ENCODE results near the gene VWA7. TPM values are rescaled to one million over a fixed set of nuclear protein-coding genes. Genes with fewer than 3 reads are reported as not detected.
"Not testable (repeated sequence)": the region's sequence is repeated elsewhere in the genome, so short reads cannot be mapped to it uniquely, and the experiment has no call there.

Gene VWA7, protein sequence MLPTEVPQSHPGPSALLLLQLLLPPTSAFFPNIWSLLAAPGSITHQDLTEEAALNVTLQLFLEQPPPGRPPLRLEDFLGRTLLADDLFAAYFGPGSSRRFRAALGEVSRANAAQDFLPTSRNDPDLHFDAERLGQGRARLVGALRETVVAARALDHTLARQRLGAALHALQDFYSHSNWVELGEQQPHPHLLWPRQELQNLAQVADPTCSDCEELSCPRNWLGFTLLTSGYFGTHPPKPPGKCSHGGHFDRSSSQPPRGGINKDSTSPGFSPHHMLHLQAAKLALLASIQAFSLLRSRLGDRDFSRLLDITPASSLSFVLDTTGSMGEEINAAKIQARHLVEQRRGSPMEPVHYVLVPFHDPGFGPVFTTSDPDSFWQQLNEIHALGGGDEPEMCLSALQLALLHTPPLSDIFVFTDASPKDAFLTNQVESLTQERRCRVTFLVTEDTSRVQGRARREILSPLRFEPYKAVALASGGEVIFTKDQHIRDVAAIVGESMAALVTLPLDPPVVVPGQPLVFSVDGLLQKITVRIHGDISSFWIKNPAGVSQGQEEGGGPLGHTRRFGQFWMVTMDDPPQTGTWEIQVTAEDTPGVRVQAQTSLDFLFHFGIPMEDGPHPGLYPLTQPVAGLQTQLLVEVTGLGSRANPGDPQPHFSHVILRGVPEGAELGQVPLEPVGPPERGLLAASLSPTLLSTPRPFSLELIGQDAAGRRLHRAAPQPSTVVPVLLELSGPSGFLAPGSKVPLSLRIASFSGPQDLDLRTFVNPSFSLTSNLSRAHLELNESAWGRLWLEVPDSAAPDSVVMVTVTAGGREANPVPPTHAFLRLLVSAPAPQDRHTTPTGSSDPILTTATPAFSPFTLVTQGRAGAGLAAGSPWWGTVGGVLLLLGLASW
- total RNA-seq, result 1 to 10 TPM; 1.8 to 2.9 TPM
- 1 to 10 TPM; 4.0 to 4.3 TPM for polyA plus RNA-seq (ENCODE audit: insufficient read length in 2 of 2)
- long read RNA-seq, donor 1, result 0 reads
- long read RNA-seq, donor 2, result 0 reads
- long read RNA-seq, donor 3, result 0 reads
- long read RNA-seq, donor 4, result 0 reads

DNA sequence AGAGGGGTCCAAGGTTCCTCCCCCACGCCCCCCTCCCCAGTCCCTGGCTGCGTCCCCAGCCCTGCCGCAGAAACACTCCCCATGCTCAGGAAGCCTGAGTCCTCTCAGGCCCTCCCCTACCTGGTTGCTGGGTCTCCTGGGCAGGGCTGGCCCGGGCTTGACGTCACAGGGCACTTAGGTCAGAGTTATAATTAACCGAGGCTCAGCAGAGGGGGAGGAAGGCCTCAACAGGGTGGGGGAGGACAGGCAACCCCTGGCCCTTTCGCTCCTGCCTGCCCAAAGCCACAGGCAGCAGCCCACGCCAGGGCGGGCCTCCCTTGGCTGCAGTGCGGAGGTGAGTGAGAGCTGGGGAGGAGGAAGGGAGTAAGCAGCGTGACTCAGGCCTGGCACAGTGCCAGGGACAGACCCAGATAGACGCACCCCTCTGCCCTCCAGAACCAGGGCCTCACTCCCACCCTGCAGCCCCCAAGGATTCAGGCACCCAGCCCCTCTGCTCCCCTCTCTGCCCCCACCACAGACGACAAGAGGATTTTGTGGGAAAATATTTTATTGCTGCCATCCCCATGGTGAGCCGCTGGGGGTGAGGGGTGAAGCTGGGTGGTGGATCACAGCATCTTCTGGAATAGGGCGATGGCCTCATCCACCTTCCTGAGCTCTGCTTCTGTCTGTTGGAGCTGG, at the start of gene VWA7:
Gene VWA7, minus strand, starts transcription at position 340 of the 678 bp plus-strand sequence. CDS start 549 bp downstream, outside the sequence.
- WGBS (ENCODE audit: insufficient coverage), result 55% methylated on average over 8 of the region's 15 CpGs
- Histone ChIP-seq H3K4me3 (ENCODE audit: low read depth, low read length) (no peak within 1 kb of the TSS), H3K27ac (ENCODE audit: low read depth, low read length) (no peak within 1 kb of the TSS), H3K9me3 (ENCODE audit: control insufficient read depth, insufficient read depth, low read length) (no peaks in the 10 kb centered on the region), H3K36me3 (ENCODE audit: control insufficient read depth, insufficient read depth, low read length) (peaks cover 65% of the 10 kb centered on the region), H3K27me3 (ENCODE audit: control insufficient read depth, insufficient read depth, low read length) (no peaks in the 10 kb centered on the region), H3K4me1 (ENCODE audit: control insufficient read depth, insufficient read depth, low read length) (peaks cover 17% of the 10 kb centered on the region)
- DNase-seq (ENCODE audit: low read depth in 4 of 6, low spot score in 6 of 6), result peak in 2 of 6 donors; percentile 8 to 35

DNA sequence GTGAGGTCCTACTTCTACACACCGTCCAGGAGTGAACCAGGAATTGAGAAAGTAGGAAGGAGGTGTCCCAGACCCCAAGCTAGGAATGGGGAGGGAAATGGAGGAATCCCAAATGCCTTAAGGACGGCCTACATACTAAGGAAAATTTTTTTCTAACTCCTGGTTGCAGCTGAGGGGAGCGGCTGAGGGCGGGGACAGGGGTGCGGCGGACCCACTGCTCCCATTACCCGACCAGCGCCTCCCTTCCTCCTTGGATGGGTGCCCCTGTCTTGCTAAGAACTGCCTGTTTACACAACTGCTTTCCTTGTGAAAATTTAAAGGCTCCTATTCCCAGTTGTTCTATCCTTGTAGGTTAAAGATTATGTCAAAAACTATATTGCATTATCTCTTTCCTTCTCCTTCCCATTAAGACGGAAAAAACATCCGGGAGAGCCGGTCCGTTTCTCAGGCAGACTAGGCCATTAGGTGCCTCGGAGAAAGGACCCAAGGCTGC, 49.7 kb upstream of the VWA7 start:
- 0% methylated on average over 8 of the region's 13 CpGs for whole genome bisulfite sequencing (ENCODE audit: insufficient coverage)
- Histone ChIP-seq H3K4me3 (ENCODE audit: low read depth, low read length) (peak overlapping the region; percentile 87), H3K27ac (ENCODE audit: low read depth, low read length) (peak overlapping the region; percentile 99), H3K36me3 (ENCODE audit: control insufficient read depth, insufficient read depth, low read length) (no peaks in the 10 kb centered on the region), H3K4me1 (ENCODE audit: control insufficient read depth, insufficient read depth, low read length) (peaks cover 25% of the 10 kb centered on the region), H3K9me3 (ENCODE audit: control insufficient read depth, insufficient read depth, low read length) (no peaks in the 10 kb centered on the region), H3K27me3 (ENCODE audit: control insufficient read depth, insufficient read depth, low read length) (no peaks in the 10 kb centered on the region)
- DNase-seq (ENCODE audit: low read depth in 4 of 6, low spot score in 6 of 6), result no peak

DNA sequence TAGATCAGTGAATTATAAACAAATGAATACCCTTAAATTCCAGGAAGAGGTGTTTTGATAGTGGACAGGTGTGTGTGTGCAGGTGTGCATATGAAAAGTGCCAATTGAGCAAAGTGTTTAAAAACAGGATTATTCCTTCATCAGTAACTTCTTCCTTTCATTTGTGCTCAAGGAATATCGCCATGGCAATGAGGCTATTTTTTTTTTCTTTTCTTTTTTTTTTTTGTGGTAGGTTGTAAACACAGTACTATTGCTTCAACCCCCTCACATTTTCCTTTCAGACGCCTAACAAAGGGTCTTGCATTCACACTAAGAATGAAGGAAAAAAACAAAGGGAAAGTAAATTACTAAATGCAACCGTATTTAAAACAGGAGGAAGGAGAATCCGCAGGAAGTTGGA, 48.4 kb upstream of the VWA7 start:
- no peaks in the 10 kb centered on the region for H3K36me3 ChIP-seq (ENCODE audit: control insufficient read depth, insufficient read depth, low read length)
- H3K4me3 ChIP-seq (ENCODE audit: low read depth, low read length), result no peak overlapping the region
- H3K9me3 ChIP-seq (ENCODE audit: control insufficient read depth, insufficient read depth, low read length), result no peaks in the 10 kb centered on the region
- H3K27me3 ChIP-seq (ENCODE audit: control insufficient read depth, insufficient read depth, low read length), result no peaks in the 10 kb centered on the region
- H3K4me1 ChIP-seq (ENCODE audit: control insufficient read depth, insufficient read depth, low read length), result peaks cover 29% of the 10 kb centered on the region
- WGBS (ENCODE audit: insufficient coverage), result no CpG with 5 or more reads among the region's 4 CpGs
- H3K27ac ChIP-seq (ENCODE audit: low read depth, low read length), result peak overlapping the region; percentile 99
- no peak for DNase-seq (ENCODE audit: low read depth in 4 of 6, low spot score in 6 of 6)

DNA sequence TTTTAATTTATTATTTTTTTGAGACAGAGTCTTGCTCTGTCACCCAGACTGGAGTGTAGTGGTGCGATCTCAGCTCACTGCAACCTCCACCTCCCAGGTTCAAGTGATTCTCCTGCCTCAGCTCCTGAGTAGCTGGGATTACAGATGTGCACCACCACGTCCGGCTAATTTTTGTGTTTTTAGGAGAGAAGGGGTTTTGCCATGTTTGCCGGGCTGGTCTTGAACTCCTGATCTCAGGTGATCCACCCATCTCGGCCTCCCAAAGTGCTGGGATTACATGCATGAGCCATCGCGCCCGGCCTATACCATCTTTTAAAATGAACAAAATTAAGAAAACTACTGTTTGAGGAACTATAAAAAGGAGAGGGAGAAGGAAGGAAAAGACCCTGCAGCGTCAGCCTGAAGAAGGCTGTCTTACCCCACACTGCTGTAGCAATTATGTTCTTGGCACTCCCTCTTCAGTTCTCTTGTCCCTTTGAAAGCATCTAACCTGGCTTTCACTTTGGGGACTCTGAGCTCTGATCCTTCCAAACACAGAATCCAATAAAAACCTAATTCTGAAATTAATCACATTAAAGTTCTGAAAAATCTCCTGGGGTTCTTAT, 46.6 kb upstream of the VWA7 start:
- H3K4me3 ChIP-seq (ENCODE audit: low read depth, low read length), result not testable (repeated sequence)
- H3K27ac ChIP-seq (ENCODE audit: low read depth, low read length), result peak overlapping the region; percentile 99

DNA sequence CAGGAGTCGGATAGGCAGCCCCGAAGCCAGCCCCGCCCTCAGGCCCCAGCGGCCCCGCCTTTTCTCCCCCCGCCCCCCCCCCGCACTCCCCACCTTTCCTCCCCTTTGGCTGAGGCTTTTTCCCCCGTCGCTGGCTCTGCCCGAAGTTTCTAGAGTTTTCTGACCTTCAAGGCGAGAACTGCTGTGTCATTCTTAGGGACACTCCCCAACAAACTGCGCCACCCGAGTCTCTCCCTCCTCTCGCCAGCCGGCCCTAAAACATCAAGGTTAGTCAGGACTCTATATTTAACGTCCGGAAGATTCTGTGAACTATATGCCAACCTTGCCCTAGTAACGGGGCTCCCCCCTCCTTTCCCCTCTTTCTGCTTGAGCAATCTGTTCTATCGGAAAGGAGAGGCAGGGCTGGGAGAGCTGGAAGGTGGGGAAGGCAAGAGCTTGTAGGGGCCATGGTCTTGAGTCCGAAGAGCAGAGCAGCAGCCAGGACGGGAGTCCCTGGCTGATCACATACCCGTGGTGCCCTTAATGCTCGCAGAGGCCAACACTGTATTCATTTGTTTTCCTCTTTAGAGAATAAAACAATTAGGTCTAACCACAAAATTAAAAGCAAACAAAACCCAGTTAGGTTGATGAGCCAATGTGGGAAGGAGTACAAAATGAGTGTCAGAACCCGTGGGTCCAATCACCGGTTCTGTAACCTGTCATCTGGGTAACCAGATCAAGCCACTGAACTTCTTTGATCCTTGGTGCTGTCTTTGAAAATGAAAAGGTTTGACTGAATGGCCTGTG, 45.1 kb upstream of the VWA7 start:
- WGBS (ENCODE audit: insufficient coverage), result 10% methylated on average over 8 of the region's 25 CpGs
- peak in 2 of 6 donors; percentile 56 to 85 for DNase-seq (ENCODE audit: low read depth in 4 of 6, low spot score in 6 of 6)
- peaks cover 47% of the 10 kb centered on the region for H3K4me1 ChIP-seq (ENCODE audit: control insufficient read depth, insufficient read depth, low read length)

More for the DNA sequence above, 46.6 kb upstream of the VWA7 start:
- not testable (repeated sequence) for H3K9me3 ChIP-seq (ENCODE audit: control insufficient read depth, insufficient read depth, low read length); H3K36me3 ChIP-seq (ENCODE audit: control insufficient read depth, insufficient read depth, low read length); H3K27me3 ChIP-seq (ENCODE audit: control insufficient read depth, insufficient read depth, low read length); DNase-seq (ENCODE audit: low read depth in 4 of 6, low spot score in 6 of 6)
- 100% methylated on average over 1 of the region's 9 CpGs for WGBS (ENCODE audit: insufficient coverage)
- peaks cover 34% of the 10 kb centered on the region for H3K4me1 ChIP-seq (ENCODE audit: control insufficient read depth, insufficient read depth, low read length)

DNA sequence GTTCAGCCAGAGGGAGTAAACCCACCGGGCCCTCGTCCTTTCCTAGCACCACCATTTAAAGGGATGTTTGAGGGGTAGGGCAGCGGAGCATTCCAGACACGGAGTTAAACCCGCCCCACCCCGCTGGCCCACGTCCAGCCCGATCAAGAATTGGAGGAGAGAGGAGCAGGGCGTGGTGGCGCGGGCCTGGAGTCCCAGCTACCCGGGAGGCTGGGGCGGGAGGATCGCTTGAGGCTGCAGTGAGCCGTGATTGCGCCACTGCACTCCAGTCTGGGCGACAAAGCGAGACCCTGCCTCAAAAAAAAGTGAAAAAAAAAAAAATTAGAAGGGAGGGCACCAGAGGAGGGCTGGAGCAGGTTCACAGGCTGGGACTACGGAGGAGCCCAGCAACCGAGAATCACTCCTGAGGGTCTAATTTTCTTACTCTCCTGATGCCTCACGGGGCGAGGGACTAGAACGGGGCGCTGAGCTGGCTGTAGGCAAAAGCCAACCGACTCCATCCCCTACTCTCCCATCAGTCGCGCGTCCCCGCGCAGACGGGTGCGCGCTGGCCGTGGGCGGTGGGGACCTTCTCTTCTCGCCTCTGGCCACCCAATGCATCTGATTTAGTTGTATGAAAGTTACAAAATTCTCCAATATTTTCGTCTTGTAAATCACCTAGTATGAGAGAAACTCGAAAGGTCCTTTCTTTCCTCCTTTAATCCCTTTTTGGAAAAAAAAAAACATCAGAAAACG, 44.3 kb upstream of the VWA7 start:
- 7% methylated on average over 18 of the region's 39 CpGs for WGBS (ENCODE audit: insufficient coverage)
- Histone ChIP-seq H3K9me3 (ENCODE audit: control insufficient read depth, insufficient read depth, low read length) (no peaks in the 10 kb centered on the region), H3K4me3 (ENCODE audit: low read depth, low read length) (peak overlapping the region; percentile 75), H3K4me1 (ENCODE audit: control insufficient read depth, insufficient read depth, low read length) (peaks cover 41% of the 10 kb centered on the region), H3K27me3 (ENCODE audit: control insufficient read depth, insufficient read depth, low read length) (no peaks in the 10 kb centered on the region), H3K36me3 (ENCODE audit: control insufficient read depth, insufficient read depth, low read length) (no peaks in the 10 kb centered on the region), H3K27ac (ENCODE audit: low read depth, low read length) (peak overlapping the region; percentile 99)
- DNase-seq (ENCODE audit: low read depth in 4 of 6, low spot score in 6 of 6), result peak in 2 of 6 donors; percentile 70 to 82

More for the DNA sequence above, 45.1 kb upstream of the VWA7 start:
- Histone ChIP-seq H3K27ac (ENCODE audit: low read depth, low read length) (peak overlapping the region; percentile 99), H3K36me3 (ENCODE audit: control insufficient read depth, insufficient read depth, low read length) (no peaks in the 10 kb centered on the region), H3K9me3 (ENCODE audit: control insufficient read depth, insufficient read depth, low read length) (no peaks in the 10 kb centered on the region), H3K4me3 (ENCODE audit: low read depth, low read length) (peak overlapping the region; percentile 75), H3K27me3 (ENCODE audit: control insufficient read depth, insufficient read depth, low read length) (no peaks in the 10 kb centered on the region)

DNA sequence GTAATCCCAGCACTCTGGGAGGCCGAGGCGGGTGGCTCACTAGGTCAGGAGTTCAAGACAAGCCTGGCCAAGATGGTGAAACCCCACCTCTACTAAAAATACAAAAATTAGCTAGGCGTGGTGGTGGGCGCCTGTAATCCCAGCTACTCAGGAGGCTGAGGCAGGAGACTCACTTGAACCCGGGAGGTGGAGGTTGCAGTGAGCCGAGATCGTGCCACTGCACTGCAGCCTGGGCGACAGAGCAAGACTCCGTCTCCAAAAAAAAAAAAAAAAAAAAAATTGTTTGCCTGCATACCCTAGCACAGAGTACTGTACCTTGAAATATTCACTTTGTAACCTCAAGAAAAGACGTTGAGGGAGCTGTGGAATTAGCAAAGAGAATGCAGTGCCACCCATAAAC, 43.3 kb upstream of the VWA7 start:
- H3K4me1 ChIP-seq (ENCODE audit: control insufficient read depth, insufficient read depth, low read length), result peaks cover 36% of the 10 kb centered on the region
- H3K27me3 ChIP-seq (ENCODE audit: control insufficient read depth, insufficient read depth, low read length); H3K27ac ChIP-seq (ENCODE audit: low read depth, low read length); DNase-seq (ENCODE audit: low read depth in 4 of 6, low spot score in 6 of 6); H3K9me3 ChIP-seq (ENCODE audit: control insufficient read depth, insufficient read depth, low read length); H3K36me3 ChIP-seq (ENCODE audit: control insufficient read depth, insufficient read depth, low read length); H3K4me3 ChIP-seq (ENCODE audit: low read depth, low read length): not testable (repeated sequence)
- WGBS (ENCODE audit: insufficient coverage), result 96% methylated on average over 5 of the region's 10 CpGs

DNA sequence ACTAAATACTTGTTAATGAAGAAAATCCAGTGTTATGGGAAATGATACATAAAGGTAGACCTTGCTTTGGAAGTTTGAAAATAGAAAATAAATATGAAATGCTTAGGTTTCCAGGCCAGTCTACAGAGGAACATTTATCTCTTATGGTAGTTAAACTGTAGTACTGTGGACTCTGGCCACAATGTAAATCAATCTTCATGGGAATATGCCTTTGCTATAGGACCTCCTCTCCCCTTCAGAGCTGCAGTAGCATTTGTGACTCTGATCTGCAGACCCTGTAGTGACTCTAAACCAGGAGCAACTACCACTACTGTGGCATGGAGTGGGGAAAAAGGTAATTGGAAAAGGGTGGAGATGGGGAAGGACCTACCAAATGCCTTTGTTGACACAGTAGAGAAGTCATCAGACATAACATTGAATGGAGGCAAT, 42.8 kb upstream of the VWA7 start:
- H3K9me3 ChIP-seq (ENCODE audit: control insufficient read depth, insufficient read depth, low read length), result no peaks in the 10 kb centered on the region
- H3K27ac ChIP-seq (ENCODE audit: low read depth, low read length), result no peak overlapping the region
- peaks cover 36% of the 10 kb centered on the region for H3K4me1 ChIP-seq (ENCODE audit: control insufficient read depth, insufficient read depth, low read length)
- H3K27me3 ChIP-seq (ENCODE audit: control insufficient read depth, insufficient read depth, low read length), result no peaks in the 10 kb centered on the region
- no peak for DNase-seq (ENCODE audit: low read depth in 4 of 6, low spot score in 6 of 6)
- H3K36me3 ChIP-seq (ENCODE audit: control insufficient read depth, insufficient read depth, low read length), result no peaks in the 10 kb centered on the region
- no peak overlapping the region for H3K4me3 ChIP-seq (ENCODE audit: low read depth, low read length)
